NCI-H187 treated with DMSO at 0.1 percent for 48 hours (cell line): ENCODE results near the gene RASAL3.

Experiments used
- DNase-seq: peaks from one replicate; lab custom pipeline; 2025; lab: John Stamatoyannopoulos, UW

The RASAL3 gene

DNA sequence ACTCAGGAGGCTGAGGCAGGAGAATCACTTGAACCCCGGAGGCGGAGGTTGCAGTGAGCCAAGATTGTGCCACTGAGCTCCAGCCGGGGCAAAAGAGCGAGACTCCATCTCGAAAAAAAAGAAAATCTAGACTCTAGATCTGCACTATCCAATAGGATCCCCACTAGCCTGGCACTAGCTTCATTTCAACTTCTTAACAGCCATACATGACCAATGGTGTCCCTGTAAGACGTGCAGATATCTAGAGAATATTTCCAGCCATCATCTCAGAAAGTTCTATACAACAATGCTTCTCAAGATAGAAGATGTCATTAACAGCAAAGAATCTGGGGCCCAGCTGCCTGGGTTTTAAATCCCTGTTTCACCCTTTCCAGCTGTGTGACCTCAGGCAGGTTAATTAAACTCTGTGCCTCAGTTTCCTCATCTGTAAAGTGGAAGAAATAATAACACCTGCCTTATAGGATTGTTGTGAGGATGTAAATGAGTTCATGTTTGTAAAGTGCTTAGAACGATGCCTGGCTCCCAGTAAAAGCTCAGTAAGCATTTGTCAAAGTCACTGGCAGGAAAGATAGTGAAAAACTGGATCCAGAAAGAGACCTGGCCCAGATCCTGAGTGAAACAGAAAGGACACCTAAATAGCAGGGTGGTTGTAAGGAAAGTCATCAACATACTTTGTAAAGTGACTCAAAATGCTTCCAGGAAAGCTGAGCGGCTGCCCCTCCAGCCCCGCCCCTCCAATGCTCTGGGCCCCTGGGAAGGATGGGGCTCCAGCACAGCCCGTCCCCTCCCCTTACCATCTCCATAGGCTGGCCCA, 28.1 kb downstream of the RASAL3 start:
- DNase-seq, result no peak

DNA sequence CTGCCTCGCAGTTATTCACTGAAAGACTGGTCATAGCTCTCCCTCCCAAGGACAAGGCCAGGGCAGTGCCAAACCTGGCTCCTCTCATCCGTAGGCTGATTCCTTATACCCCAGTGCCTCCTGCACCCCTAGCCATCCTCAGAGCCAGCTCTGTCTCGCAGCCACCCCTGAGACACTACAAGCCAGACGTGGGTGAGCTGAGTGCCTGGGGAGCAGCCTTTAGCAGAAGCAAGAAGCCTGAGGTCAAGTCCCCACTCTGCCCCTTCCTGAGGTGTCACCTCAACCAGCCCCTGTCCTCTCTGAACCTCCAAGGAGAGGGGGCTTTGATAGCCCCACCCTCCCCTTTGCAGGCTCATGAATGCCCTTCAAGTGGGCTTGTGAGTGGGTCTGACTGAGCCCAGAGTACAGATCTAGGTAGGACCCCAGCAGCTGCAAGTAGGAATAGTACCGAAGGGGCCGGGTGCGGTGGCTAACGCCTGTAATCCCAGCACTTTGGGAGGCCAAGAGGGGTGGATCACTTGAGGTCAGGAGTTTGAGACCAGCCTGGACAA, 30.8 kb downstream of the RASAL3 start:
- DNase-seq, result no peak

DNA sequence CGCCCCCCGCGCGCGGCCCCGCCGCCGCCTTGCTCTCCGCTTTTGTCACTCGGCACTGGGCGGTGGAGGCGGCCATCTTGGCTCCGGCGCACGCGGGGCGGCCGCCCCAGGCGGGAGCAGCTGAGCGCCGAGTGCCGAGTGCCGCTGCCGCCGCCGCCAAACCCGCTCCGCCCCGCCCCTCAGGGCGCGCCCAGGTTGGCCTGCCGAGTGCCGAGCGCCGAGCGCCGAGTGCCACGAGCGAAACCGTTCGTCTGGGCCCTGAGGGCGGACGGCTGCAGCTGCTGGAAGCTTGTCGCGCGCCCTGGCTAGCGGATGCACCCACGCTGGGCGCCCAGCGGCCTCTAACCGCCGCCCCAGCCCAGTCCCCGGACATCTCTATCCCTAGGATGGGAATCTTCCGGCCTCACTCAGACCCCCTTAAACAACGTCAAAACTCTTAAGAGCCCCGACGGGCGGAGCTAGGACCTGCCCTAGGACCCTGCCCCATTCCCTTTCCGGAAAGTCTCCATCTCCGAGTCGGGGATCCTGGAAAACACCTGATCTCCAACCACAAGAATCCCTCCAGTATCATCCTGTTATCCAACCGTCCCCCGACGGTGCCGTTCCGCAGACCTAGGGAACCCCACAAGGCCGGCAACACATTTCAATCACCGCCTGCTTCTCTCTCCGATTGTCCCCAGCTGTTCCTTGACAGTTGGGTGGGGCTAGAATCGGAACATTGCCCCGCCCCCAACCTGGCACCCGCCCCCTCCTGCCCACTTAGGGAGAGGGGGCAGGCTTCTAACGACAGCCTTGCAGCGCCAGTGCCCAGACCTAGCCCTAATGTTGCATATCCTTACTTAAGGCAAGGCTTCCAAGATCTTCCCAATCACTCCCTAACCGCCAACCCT, 31.5 kb downstream of the RASAL3 start:
- DNase-seq, result no peak

DNA sequence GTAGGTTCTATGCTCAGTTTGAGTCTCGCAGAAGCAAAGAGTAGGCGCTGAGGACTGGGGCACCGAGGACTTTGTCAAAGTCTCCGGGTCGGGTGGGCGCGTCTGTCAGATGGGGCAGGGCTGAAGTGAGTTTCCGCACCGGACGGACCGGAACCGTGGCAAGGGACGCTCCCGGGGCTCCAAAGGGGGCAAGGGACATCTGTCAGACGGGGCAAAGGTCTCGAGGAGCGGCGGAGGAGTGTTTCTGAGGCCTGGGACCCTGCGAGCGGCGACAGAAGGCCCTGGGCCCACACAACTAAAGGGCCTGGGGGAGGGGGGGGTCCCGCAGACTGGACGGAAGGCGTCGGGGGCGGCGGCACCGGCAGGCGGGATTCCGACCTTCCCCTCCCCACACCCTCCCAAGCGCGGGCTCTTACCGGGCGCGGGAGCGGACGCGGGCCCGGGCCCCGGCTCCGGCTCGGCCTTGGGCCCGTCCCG, 32.3 kb downstream of the RASAL3 start:
- DNase-seq, result no peak

DNA sequence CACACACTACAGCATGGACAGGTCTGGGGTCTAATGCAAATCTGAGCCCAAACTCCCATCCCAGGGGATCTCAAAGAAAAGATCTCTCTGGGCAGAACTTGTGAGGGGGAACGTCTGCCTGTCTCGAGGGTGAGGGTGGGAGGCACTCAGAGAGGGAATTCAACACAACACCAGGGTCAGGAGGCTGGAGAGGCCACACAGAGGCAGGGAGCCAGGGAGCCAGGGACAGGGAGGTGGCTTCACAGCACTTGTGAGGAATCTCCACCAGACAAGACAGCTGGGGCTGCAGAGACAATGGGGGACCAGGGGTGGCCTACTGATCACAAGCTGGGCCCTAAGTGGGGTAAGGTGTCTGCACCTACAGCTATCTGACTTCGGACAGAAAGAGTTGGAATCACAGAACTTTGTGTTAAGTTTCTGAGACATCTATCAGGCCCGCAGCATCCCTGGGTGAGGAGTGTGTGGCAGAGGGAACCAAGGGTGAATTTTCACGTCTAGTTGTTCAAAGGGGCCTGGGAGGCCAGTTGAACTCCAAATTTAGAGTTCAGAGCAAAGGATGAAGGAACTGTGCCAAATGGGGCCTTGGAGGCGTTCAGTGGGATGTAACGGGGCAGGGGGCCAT, 32.8 kb downstream of the RASAL3 start:
- DNase-seq, result no peak

DNA sequence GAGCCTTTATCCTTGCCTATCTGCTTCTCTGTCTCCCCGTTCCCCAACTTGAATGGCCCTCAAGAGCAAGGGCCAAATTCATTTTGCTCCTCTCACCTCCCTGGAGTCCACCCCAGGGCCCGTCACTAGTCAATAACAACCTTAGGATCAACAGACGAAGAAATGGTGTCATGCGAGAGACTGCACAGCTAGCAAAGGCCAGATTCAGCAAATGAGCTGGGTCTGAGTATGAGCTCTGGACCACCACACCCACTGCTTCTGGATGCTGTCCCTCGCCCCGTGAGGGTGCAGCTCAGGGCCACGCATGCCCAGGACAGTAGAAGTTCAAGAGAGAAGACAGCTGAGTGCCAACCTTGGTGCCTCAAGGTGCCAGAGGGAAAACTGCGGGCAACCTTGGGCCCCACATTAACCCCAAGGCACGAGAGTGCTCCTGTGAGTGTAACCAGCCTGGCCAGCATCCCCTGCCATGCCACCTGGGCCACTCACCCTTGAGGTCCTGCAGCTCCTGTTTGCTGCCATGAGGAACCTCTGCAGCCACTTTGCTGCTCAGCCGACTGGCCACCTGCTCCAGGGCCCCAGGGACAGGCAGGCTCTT, 33.7 kb downstream of the RASAL3 start:
- DNase-seq, result no peak

DNA sequence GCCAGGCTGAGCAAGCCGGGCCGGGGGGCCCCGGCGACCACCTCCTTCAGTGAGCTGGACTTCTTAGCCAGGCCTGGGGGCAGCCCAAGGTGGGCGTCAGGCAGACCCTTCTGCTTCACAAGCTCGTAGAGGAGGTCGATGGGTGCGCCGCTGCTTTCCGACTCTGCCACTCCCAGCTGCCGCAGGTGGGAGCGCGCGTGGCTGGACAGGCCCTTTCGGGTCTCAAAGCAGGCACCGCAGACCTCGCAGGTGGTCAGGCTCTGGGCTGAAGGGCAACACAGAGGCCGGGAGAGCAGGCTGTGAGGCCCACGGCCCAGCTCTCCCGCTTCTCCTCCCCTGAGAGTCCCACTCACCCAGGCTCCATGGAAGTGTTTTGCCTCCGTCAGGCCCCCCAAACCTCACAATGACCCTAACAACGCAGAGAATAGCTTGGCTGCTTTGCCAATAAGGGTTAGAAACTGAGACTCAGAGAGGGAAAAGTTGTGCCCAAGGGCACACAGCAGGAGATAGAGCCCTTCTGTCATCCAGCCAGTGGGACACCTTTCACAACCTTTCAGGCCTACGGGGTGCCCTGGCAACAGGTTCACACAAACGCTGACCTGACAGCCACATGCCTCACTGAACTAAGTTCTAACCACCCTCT, 34.4 kb downstream of the RASAL3 start:
- DNase-seq, result no peak

DNA sequence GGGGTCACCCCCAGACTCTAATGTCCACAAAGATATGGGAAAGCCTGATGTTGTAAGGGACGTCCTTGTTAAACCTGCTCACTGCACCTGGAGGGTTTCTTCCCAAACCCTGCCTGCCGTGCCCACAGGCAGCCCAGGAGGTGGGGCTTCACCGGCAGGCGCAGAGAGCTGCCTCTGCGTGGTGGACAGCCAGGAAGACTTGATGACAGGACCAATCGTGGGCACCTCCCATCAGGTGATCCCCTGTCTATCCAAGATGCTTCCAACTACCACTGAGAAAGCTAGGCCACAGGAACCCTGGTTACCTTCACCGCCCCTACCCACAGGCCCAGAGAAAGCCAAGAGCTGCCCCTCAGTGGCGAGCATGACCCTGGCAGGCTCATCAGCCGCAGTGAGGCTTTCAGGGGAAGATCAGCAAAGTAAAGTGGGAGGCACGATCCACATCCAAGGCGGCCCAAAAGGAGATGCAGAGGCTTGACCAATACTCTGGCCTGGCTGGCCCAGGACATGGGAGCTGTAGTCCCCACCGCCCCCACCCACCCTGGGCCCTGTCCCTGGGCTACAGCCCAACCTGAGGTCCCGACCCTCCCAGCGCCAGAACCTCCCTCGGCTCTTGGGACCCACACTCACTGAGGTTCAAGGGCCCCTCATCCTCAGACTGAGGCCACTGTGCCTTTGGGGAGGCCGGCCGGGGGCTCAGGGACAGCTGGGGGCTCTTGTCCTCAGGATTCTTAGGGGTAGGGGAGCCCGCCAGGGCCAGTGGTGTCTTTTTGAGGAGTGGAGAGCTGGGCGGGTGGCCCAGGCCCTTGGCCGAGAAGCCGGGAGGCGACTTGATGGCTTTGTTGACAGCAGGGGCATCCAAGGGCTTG, 35.2 kb downstream of the RASAL3 start:
- no peak for DNase-seq

DNA sequence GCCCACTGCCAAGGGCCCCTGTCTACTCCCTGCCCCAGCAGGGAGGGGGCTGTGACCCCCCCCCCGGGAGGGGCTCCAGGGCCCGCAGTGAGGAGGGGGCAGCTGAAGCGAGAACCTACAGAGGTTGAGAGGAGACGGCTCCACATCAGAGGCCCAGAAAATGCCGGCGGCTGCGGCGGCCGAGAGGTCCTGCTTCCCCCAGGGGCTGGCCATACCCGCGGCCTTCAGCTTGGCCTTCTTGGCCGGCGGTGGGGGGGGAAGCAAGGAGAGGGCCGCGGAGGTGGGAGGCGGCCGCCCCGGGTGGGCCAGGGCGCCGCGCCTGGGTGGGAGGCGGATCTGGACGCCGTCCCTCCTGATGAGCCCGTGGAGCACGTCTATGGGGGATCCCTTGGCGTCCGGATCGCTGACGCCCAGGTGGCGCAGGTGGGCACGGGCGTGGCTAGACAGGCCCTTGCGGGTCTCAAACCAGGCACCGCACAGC, 36.3 kb downstream of the RASAL3 start:
- no peak for DNase-seq

DNA sequence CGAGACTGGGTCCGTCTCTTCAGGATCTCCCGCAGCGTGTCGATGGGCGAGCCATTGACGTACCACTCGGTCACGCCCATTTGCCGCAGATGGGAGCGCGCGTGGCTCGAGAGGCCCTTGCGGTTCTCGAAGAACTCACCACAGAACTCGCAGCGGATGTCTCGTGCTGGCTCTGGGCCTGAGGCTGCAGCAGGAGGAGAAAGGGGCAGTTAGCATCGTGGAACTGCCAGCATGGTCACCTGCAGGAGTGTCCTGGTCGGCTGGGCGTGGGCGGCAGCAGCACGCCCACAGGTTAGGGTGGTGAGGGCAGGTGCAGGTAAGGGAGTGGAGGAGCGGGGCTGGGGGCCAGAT, 37.0 kb downstream of the RASAL3 start:
- no peak for DNase-seq

DNA sequence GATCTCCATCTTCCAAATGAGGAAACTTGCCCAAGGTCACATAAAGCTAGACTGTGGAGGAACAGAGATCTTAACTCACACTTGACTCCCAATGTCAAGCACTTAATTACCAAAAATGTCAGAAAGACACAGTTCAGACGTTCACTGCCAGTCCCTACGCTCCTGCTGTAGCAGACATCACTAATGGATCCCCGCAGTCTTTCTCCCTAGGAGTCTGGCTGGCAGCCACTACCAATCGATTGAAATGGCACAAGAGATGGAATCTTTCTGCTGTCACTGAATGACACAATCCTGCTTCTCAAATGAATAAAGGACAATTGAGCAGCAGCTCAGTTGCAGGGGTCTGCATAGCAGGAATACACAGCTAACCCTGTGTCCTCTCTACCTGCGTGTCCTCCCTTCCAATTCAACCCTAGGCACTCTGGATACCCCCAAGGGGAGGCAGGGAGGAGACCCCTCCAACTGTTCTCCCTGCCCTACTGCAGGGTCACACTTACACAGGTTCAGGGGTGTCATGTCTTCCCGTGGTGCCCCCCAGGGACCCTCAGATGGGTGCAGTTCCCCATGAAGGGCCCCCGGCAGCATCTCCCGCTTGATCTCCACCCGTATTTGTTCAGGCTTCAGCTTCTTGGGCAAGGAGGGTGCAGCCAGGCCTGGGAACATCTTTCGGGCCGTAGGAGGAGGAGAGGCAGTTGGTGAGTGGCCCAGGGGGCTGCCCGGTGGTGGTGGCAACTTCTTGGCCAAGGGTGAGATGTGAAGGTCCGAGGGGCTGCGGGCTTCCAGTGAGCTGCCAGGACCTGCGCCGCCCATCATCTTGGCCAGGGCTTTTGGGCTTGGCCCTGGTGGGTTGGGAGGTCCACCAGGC, 37.6 kb downstream of the RASAL3 start:
- no peak for DNase-seq

DNA sequence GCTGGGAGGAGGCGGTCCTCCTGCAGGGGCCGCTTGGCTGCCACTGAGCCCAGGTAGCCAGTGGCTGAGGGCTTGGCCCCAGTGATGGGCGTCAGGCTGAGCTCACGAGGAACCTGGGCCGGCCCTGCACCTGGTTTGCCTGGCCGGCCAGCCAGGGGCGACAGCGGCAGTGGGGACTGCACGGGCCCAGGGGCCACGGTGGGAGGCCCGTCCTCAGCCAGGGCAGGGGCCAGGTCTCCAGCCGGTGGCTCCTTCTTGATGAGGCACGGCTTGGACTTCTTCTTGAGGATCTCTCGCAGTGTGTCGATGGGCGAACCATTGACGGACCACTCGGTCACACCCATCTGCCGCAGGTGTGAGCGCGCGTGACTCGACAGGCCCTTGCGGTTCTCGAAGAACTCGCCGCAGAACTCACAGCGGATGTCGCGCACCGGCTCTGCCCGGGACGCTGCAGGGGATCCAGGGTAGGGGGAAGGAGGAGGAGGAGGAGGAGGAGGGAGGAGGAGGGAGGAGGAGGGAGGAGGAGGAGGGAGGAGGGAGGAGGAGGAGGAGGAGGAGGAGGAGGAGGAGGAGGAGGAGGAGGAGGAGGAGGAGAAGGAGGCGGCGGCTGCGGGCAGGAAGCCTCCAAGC, 38.9 kb downstream of the RASAL3 start:
- DNase-seq, result no peak

DNA sequence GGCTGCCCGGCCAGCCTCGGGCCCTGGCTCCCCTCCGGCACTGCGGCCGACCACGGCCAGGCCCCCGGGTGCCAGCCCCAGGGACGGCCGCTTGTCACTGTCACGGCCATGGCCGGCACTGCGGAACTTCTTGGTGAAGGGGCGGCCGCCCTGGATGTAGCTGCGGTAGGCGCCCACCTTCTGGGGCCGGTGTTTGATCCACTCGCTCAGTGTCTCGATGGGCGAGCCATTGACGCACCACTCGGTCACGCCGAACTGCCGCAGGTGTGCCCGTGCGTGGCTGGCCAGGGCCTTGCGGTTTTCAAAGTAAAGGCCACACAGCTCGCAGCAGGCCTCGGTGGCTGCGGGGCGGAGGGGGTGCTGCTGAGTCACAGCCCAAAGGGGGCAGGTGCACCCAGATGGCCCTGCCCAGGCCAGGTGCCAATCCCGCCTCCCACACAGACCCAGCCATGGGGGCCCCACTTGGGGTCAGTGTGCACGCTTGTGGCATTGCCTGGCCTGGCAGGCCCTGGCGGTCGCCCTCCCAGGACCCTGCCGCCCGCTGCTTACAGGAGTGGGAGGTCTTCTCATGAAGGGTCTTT, 39.6 kb downstream of the RASAL3 start:
- no peak for DNase-seq

DNA sequence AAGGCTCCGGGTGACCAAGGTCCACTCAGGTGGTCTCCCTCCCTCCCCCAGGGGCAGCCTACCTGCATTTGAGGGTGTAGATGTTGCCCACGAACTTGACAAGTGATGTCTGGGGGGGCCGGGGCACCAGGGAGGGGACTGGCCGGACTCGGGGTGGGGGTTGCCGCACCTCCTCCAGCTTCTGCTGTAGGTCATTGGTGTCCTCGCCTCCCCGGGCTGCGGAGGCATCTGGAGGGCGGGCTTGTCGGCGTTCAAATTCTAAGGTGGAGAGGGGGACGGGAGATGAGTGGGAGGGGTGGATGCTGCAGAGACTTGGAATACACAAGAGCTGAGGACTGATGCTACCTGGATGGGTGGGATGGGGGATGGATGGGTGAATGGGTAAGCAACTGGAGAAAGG, 40.2 kb downstream of the RASAL3 start:
- DNase-seq, result no peak

DNA sequence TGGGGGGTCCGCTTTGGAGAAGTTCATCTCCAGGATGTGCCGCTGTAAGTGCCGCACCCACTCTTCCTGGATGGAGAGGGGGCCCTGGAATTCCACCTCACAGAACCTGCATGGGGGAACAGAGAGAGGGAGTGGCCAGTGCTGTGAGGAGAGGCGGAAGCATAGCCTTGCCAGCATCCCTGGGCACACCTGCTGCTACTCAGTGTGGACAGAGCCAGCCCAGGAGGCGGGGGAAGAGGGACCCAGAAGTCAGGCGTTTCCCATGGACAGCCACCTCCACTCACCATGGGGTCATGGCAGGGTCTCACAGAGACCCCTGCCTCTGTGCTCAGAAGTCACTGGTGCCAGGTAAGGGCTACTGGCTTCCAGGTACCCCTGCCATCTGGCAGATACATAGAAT, 41.2 kb downstream of the RASAL3 start:
- no peak for DNase-seq

DNA sequence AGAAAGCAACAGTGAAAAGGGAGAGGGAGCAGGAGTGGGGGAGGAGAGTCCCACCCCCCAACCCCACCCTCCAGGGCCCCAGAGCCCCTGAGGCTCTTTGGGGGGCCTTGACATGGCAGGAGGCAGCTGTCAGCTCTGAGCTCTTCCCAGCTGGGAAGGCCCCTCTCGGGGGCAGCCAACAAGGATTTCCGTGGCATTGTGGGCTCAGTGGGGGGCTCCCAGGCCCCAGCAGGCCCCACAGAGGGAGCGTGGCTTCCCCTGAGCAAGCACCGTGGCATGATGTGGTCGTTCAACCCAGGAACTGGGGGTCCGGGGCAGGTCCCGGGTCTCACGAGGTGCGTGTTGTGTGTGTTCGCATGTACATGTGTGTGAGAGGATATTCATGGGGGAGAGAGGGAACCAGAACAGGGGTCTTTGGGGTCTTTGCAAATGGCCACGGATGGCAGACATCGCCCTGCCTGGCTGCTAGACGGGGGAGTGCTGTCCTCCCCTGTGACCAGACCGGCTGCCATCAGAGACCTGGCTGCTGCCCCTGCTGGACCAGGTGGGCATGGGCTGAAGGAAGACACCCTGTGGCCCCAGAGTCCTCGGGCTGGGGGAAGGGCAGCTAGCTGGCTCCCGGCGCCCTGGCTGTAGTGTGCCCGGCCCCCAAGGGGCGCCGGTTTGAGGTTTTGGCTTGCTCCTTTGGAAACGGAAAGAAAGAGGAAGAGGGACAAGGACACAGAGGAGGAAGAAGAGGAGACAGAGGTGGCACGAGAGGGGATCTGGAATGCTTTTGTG, 41.9 kb downstream of the RASAL3 start:
- no peak for DNase-seq

DNA sequence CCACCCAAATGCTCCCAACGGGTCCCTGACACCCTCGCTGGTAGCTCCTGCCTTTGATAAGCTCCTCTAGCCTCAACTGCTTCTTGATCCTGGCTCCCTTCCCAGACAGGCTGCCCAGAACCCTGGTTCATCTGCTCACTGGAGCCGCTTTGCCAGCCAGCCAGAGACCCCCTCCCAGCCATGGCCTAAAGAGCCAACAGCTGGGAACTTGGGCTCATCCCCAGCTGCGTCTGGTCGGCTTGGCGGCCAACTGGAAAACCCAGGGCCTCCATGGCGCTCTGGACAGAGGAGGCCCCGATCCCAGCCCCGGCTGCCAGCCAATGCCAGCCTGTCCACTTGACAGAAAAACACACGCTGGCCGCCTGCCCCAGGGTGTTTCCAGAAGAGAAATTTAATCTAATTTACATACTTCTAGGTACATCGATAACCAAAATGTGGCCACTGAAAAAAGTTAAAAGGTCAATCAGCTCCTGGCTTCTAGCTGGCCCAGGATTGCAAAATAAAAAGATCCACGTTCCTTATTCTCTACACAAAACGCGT, 42.6 kb downstream of the RASAL3 start:
- no peak for DNase-seq
